Choroid plexus epithelial cell (primary cell): Measurements from ENCODE around the gene CDHR2.
"Not testable (repeated sequence)": the region's sequence is repeated elsewhere in the genome, so short reads cannot be mapped to it uniquely, and the experiment has no call there.

Experiments
- DNase-seq: peaks from one replicate; pipeline ENCODE4 v3.0.0-alpha.2; 2010; ENCODE audit warnings: low read depth
- H3K4me3 ChIP-seq: 2 replicates; pipeline ENCODE4 v1.5.1; 2011; ENCODE audit warnings: low read depth, mild to moderate bottlenecking, control low read depth, low read length, moderate library complexity
- CTCF ChIP-seq: conservative IDR thresholded peaks from 2 replicates; pipeline ENCODE4 v1.5.1; 2011; ENCODE audit warnings: low read depth, mild to moderate bottlenecking, control low read depth, inconsistent platforms, low read length, moderate library complexity

The CDHR2 gene

GRCh38 chr5:176596689-176597416 is 47.7 kb downstream of the CDHR2 start:
- peak overlapping the region; percentile 42 for H3K4me3 ChIP-seq
- DNase-seq = peak; percentile 37
- TF ChIP-seq CTCF = peak; percentile 21

GRCh38 chr5:176597417-176598389 is 48.6 kb downstream of the CDHR2 start:
- H3K4me3 ChIP-seq = no peak overlapping the region
- no peak for DNase-seq

GRCh38 chr5:176599749-176600430 is 50.7 kb downstream of the CDHR2 start:
- not testable (repeated sequence) for H3K4me3 ChIP-seq, DNase-seq

More at GRCh38 chr5:176597417-176598389, 48.6 kb downstream of the CDHR2 start:
- no peak for TF ChIP-seq CTCF

- no peak for DNase-seq
Measured at GRCh38 chr5:176601901-176602482, 52.9 kb downstream of the CDHR2 start.

GRCh38 chr5:176603091-176603490 is 53.9 kb downstream of the CDHR2 start:
- DNase-seq = no peak
- no peak for TF ChIP-seq CTCF
- no peak overlapping the region for H3K4me3 ChIP-seq

More at GRCh38 chr5:176601901-176602482, 52.9 kb downstream of the CDHR2 start:
- TF ChIP-seq CTCF = no peak
- H3K4me3 ChIP-seq = no peak overlapping the region

- no peak for TF ChIP-seq CTCF
- no peak for DNase-seq
- no peak overlapping the region for H3K4me3 ChIP-seq
Measured at GRCh38 chr5:176606032-176606431, 56.9 kb downstream of the CDHR2 start.
